H9 (cell line): ENCODE measurements around the gene SEC14L5. TPM values are rescaled to one million over a fixed set of nuclear protein-coding genes. Genes with fewer than 3 reads are reported as not detected.
A peak's percentile ranks its signal among the peaks of the same experiment; 100 is the strongest.

Experiments used
- DNase-seq: peaks from one replicate; pipeline ENCODE4 v3.0.0-alpha.2; 2017
- H2AFZ ChIP-seq: one replicate; pipeline ENCODE4 v1.6.1; 2013; ENCODE audit warnings: mild to moderate bottlenecking, low read length, control low read depth, moderate library complexity
- H2AK5ac ChIP-seq: 2 replicates; pipeline ENCODE4 v1.6.1; 2013; ENCODE audit warnings: low read length, control low read depth, mixed read lengths; ENCODE audit not compliant: insufficient read length
- H2BK120ac ChIP-seq: one replicate; pipeline ENCODE4 v1.6.1; 2013; ENCODE audit warnings: low read depth, mild to moderate bottlenecking, low read length, control low read depth, inconsistent platforms; ENCODE audit not compliant: poor library complexity, severe bottlenecking
- H2BK12ac ChIP-seq: 2 replicates; pipeline ENCODE4 v1.6.1; 2013; ENCODE audit warnings: low read length, control low read depth, mixed read lengths, low read depth; ENCODE audit not compliant: insufficient read length
- H2BK15ac ChIP-seq: 2 replicates; pipeline ENCODE4 v1.6.1; 2013; ENCODE audit warnings: low read depth, low read length, control low read depth
- H2BK20ac ChIP-seq: one replicate; pipeline ENCODE4 v1.6.1; 2013; ENCODE audit warnings: low read depth, mild to moderate bottlenecking, low read length, control low read depth, inconsistent platforms; ENCODE audit not compliant: poor library complexity, severe bottlenecking
- H2BK5ac ChIP-seq: 2 replicates; pipeline ENCODE4 v1.6.1; 2013; ENCODE audit warnings: low read length, control low read depth, mixed read lengths; ENCODE audit not compliant: insufficient read length
- H3K14ac ChIP-seq: 2 replicates; pipeline ENCODE4 v1.6.1; 2013; ENCODE audit warnings: low read length, control low read depth; ENCODE audit not compliant: insufficient read depth
- H3K18ac ChIP-seq: 2 replicates; pipeline ENCODE4 v1.6.1; 2013; ENCODE audit warnings: low read depth, mild to moderate bottlenecking, mixed read lengths, low read length, control low read depth; ENCODE audit not compliant: insufficient read length
- H3K23ac ChIP-seq: 2 replicates; pipeline ENCODE4 v1.6.1; 2013; ENCODE audit warnings: low read length, control low read depth, mixed read lengths, low read depth; ENCODE audit not compliant: insufficient read length
- H3K23me2 ChIP-seq: 2 replicates; pipeline ENCODE4 v1.6.1; 2013; ENCODE audit warnings: low read depth, mild to moderate bottlenecking, mixed read lengths, low read length, control low read depth; ENCODE audit not compliant: insufficient read length, poor library complexity, severe bottlenecking
- H3K27ac ChIP-seq: 2 replicates; pipeline ENCODE4 v1.5.1; 2013; ENCODE audit warnings: low read length, control low read depth, mixed read lengths, low read depth; ENCODE audit not compliant: insufficient read length
- H3K27me3 ChIP-seq: 2 replicates; pipeline ENCODE4 v1.6.1; 2013; ENCODE audit warnings: low read length, control low read depth, inconsistent platforms; ENCODE audit not compliant: insufficient read depth
- H3K4ac ChIP-seq: 2 replicates; pipeline ENCODE4 v1.6.1; 2013; ENCODE audit warnings: low read depth, mild to moderate bottlenecking, control low read depth, inconsistent platforms, low read length, moderate library complexity
- H3K4me1 ChIP-seq: 2 replicates; pipeline ENCODE4 v1.6.1; 2013; ENCODE audit warnings: low read length, control low read depth, inconsistent platforms; ENCODE audit not compliant: insufficient read depth
- H3K4me2 ChIP-seq: 2 replicates; pipeline ENCODE4 v1.6.1; 2013; ENCODE audit warnings: low read length, control low read depth, mixed read lengths; ENCODE audit not compliant: insufficient read length, insufficient read depth
- H3K56ac ChIP-seq: 2 replicates; pipeline ENCODE4 v1.6.1; 2013; ENCODE audit warnings: low read depth, mild to moderate bottlenecking, mixed read lengths, low read length, control low read depth; ENCODE audit not compliant: insufficient read length
- H3K79me1 ChIP-seq: 2 replicates; pipeline ENCODE4 v1.6.1; 2013; ENCODE audit warnings: low read depth, mild to moderate bottlenecking, moderate library complexity, low read length, control low read depth, inconsistent platforms; ENCODE audit not compliant: insufficient read depth, poor library complexity, severe bottlenecking
- H3K79me2 ChIP-seq: 2 replicates; pipeline ENCODE4 v1.6.1; 2013; ENCODE audit warnings: low read length, control low read depth, inconsistent platforms; ENCODE audit not compliant: insufficient read depth
- H3K9ac ChIP-seq: 2 replicates; pipeline ENCODE4 v1.6.1; 2013; ENCODE audit warnings: low read length, control low read depth, mixed read lengths; ENCODE audit not compliant: insufficient read length; ENCODE audit errors: extremely low read depth
- H3K9me3 ChIP-seq: one replicate; pipeline ENCODE4 v1.6.1; 2013; ENCODE audit warnings: low read depth, low read length, inconsistent platforms; ENCODE audit not compliant: control insufficient read depth
- H3T11ph ChIP-seq: one replicate; pipeline ENCODE4 v1.6.1; 2013; ENCODE audit warnings: mild to moderate bottlenecking, low read length, control low read depth, inconsistent platforms
- H4K20me1 ChIP-seq: one replicate; pipeline ENCODE4 v1.6.1; 2013; ENCODE audit not compliant: control insufficient read depth, insufficient read length, insufficient read depth
- H4K5ac ChIP-seq: 2 replicates; pipeline ENCODE4 v1.6.1; 2013; ENCODE audit warnings: low read depth, mild to moderate bottlenecking, mixed read lengths, low read length, control low read depth; ENCODE audit not compliant: insufficient read length
- H4K8ac ChIP-seq: replicated peaks from 2 replicates; pipeline ENCODE4 v1.6.1; 2013; ENCODE audit warnings: low read length, control low read depth, mixed read lengths, low read depth; ENCODE audit not compliant: insufficient read length
- H4K91ac ChIP-seq: 2 replicates; pipeline ENCODE4 v1.6.1; 2013; ENCODE audit warnings: low read depth, mild to moderate bottlenecking, moderate library complexity, mixed read lengths, low read length, control low read depth; ENCODE audit not compliant: insufficient read length
- H3K27ac Mint-ChIP-seq, 3 experiments: 2 replicates in 2 of 3; 3 replicates in 1 of 3; pipeline ENCODE4 v1.8.0; 2020 to 2021; ENCODE audit warnings: mixed read lengths in 3 of 3, mild to moderate bottlenecking in 1 of 3, moderate library complexity in 1 of 3
- H3K27me3 Mint-ChIP-seq: 2 replicates; pipeline ENCODE4 v1.8.0; 2021; ENCODE audit warnings: low read depth, mild to moderate bottlenecking, moderate library complexity, mixed read lengths
- H3K36me3 Mint-ChIP-seq, 3 experiments: 2 replicates in 2 of 3; 3 replicates in 1 of 3; pipeline ENCODE4 v1.8.0; 2020 to 2021; ENCODE audit warnings: low read depth in 3 of 3, mixed read lengths in 3 of 3; ENCODE audit not compliant: insufficient read depth in 1 of 3
- H3K4me1 Mint-ChIP-seq, 2 experiments: 2 replicates each; pipeline ENCODE4 v1.8.0; 2020; ENCODE audit warnings: mixed read lengths in 2 of 2
- H3K4me3 Mint-ChIP-seq, 2 experiments: 2 replicates in 1 of 2; 3 replicates in 1 of 2; pipeline ENCODE4 v1.8.0; 2020 to 2021; ENCODE audit warnings: mild to moderate bottlenecking in 2 of 2, mixed read lengths in 2 of 2, moderate library complexity in 1 of 2
- H3K9me3 Mint-ChIP-seq, 2 experiments: 2 replicates in 1 of 2; 3 replicates in 1 of 2; pipeline ENCODE4 v1.8.0; 2020; ENCODE audit warnings: mild to moderate bottlenecking in 2 of 2, mixed read lengths in 2 of 2, moderate library complexity in 1 of 2
- WGBS: extraction: QIAGEN DNeasy Blood & Tissue Kit; methylation state at CpG from one replicate; pipeline ENCODE4 v1.1.7; 2013; ENCODE audit warnings: missing lambda C conversion rate, low lambda C conversion rate, mixed read lengths; ENCODE audit not compliant: insufficient read length; ENCODE audit errors: extremely low coverage; 5-methylcytosine and 5-hydroxymethylcytosine counted together
- total RNA-seq: library from RNA; stranded (reverse); gene quantifications from 2 replicates; pipeline ENCODE4 v1.2.1, GENCODE V29; 2021
- TF ChIP-seq, protein P1 (sequence below): fragments of 200-600 bp; sonication (generic); conservative IDR thresholded peaks from 3 replicates; pipeline ENCODE4 v1.8.0; 2021; ENCODE audit warnings: antibody characterized with exemption, mild to moderate bottlenecking

The SEC14L5 gene
- total RNA-seq, 1 experiment from 2014 or later: 4.1 TPM

DNA sequence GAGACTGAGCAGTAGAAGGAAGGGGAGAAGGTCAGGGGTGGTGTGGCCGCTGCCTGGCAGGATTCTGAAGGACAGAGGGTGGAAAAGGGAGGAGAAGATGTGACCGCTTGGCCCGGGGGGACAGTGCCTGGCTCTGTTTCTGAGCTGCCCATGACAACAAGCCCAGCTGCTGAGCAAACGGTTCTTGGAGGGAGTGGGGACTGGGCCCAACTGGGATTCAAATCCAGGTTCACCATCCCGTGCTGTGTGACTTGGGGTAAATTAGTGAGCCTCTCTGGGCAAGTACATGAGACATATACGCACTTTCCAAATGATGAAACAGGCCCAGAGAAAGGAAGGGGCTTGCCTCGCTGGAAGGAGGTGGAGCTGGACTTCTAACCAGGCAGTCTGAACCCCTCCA, 23.3 kb downstream of the SEC14L5 start:
- Histone ChIP-seq H3K18ac (no peak overlapping the region), H3K4me1 (no peaks in the 10 kb centered on the region), H4K8ac (no peak overlapping the region), H3K4me2 (no peak overlapping the region), H4K91ac (no peak overlapping the region), H3K79me2 (no peaks in the 10 kb centered on the region), H3K56ac (no peak overlapping the region), H3K27ac (no peak overlapping the region), H3T11ph (no peak overlapping the region), H2AFZ (no peak overlapping the region), H2BK20ac (no peak overlapping the region), H2BK120ac (no peak overlapping the region), H2AK5ac (no peak overlapping the region), H3K9me3 (no peaks in the 10 kb centered on the region), H4K20me1 (no peaks in the 10 kb centered on the region), H4K5ac (no peak overlapping the region), H2BK15ac (no peak overlapping the region), H3K14ac (no peak overlapping the region), H3K27me3 (no peaks in the 10 kb centered on the region), H3K9ac (no peak overlapping the region), H3K23ac (no peak overlapping the region), H3K23me2 (no peaks in the 10 kb centered on the region), H2BK5ac (no peak overlapping the region), H2BK12ac (no peak overlapping the region), H3K4ac (no peak overlapping the region), H3K79me1 (no peaks in the 10 kb centered on the region)
- Mint-ChIP-seq H3K36me3 (no peaks in the 10 kb centered on the region), H3K27ac (peak overlapping the region in 1 of 3 experiments; percentile 37; a peak in 2 of 7 replicates), H3K27me3 (peaks cover 19% of the 10 kb centered on the region), H3K9me3 (no peaks in the 10 kb centered on the region; a peak in 1 of 5 replicates), H3K4me3 (no peak overlapping the region), H3K4me1 (peaks cover 0 to 6% of the 10 kb centered on the region in 2 experiments; a peak in 2 of 4 replicates)
- WGBS: no CpG with 5 or more reads among the region's 7 CpGs
- DNase-seq: no peak
- TF ChIP-seq, protein P1, sequence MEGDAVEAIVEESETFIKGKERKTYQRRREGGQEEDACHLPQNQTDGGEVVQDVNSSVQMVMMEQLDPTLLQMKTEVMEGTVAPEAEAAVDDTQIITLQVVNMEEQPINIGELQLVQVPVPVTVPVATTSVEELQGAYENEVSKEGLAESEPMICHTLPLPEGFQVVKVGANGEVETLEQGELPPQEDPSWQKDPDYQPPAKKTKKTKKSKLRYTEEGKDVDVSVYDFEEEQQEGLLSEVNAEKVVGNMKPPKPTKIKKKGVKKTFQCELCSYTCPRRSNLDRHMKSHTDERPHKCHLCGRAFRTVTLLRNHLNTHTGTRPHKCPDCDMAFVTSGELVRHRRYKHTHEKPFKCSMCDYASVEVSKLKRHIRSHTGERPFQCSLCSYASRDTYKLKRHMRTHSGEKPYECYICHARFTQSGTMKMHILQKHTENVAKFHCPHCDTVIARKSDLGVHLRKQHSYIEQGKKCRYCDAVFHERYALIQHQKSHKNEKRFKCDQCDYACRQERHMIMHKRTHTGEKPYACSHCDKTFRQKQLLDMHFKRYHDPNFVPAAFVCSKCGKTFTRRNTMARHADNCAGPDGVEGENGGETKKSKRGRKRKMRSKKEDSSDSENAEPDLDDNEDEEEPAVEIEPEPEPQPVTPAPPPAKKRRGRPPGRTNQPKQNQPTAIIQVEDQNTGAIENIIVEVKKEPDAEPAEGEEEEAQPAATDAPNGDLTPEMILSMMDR: no peak
